WERI-Rb-1 (cell line): ENCODE measurements around the gene GRIN1.

Source experiments
- DNase-seq: peaks from one replicate; pipeline ENCODE4 v3.0.0-alpha.2; 2020
- H3K27ac ChIP-seq: fragments of 250-450 bp; sonication (Bioruptor Pico); 2 replicates; pipeline ENCODE4 v1.5.1; 2020; ENCODE audit warnings: mild to moderate bottlenecking, moderate library complexity
- H3K27me3 ChIP-seq: fragments of 250-450 bp; sonication (Bioruptor Pico); 2 replicates; pipeline ENCODE4 v1.5.1; 2021; ENCODE audit warnings: mild to moderate bottlenecking, low read depth, moderate library complexity; ENCODE audit not compliant: insufficient read depth, severe bottlenecking
- H3K36me3 ChIP-seq: fragments of 250-450 bp; sonication (Bioruptor Pico); 2 replicates; pipeline ENCODE4 v1.5.1; 2020; ENCODE audit warnings: mild to moderate bottlenecking, moderate library complexity
- H3K4me3 ChIP-seq: 2 replicates; pipeline ENCODE4 v1.5.1; 2011; ENCODE audit warnings: low read depth, mild to moderate bottlenecking, control low read depth, low read length
- H3K9me3 ChIP-seq: fragments of 250-450 bp; sonication (Bioruptor Pico); 2 replicates; pipeline ENCODE4 v1.5.1; 2021; ENCODE audit warnings: mild to moderate bottlenecking, moderate library complexity; ENCODE audit not compliant: severe bottlenecking
- CTCF ChIP-seq: IDR thresholded peaks from 2 replicates; pipeline ENCODE4 v1.5.1; 2011; ENCODE audit warnings: low read depth, mild to moderate bottlenecking, control low read depth, inconsistent platforms, low read length

GRIN1 gene

GRCh38 chr9:137193771-137194170, 54.8 kb downstream of the GRIN1 start:
- no peak for TF ChIP-seq CTCF

GRCh38 chr9:137194388-137194787, 55.4 kb downstream of the GRIN1 start:
- peak overlapping the region; percentile 77 for H3K27ac ChIP-seq
- DNase-seq, result peak; percentile 52
- H3K27me3 ChIP-seq, result no peaks in the 10 kb centered on the region
- TF ChIP-seq CTCF, result no peak
- peaks cover 4% of the 10 kb centered on the region; the same call in 1 of the 2 replicates for H3K36me3 ChIP-seq
- H3K4me3 ChIP-seq, result no peak overlapping the region
- no peaks in the 10 kb centered on the region for H3K9me3 ChIP-seq

More at GRCh38 chr9:137193771-137194170, 54.8 kb downstream of the GRIN1 start:
- Histone ChIP-seq H3K27ac (peak overlapping the region; percentile 77), H3K27me3 (no peaks in the 10 kb centered on the region), H3K4me3 (no peak overlapping the region), H3K9me3 (no peaks in the 10 kb centered on the region), H3K36me3 (peaks cover 4% of the 10 kb centered on the region; the same call in 1 of the 2 replicates)
- no peak for DNase-seq

- Histone ChIP-seq H3K9me3 (no peaks in the 10 kb centered on the region), H3K4me3 (no peak overlapping the region), H3K27me3 (no peaks in the 10 kb centered on the region), H3K27ac (peak overlapping the region; percentile 77), H3K36me3 (peaks cover 3% of the 10 kb centered on the region; the same call in 1 of the 2 replicates)
- peak; percentile 30 for DNase-seq
- TF ChIP-seq CTCF, result no peak
These were observed 56.0 kb downstream of the GRIN1 start for GRCh38 chr9:137194909-137195308.

GRCh38 chr9:137195525-137196220, 56.7 kb downstream of the GRIN1 start:
- Histone ChIP-seq H3K9me3 (no peaks in the 10 kb centered on the region), H3K27ac (peak overlapping the region; percentile 77), H3K4me3 (no peak overlapping the region), H3K27me3 (no peaks in the 10 kb centered on the region), H3K36me3 (no peaks in the 10 kb centered on the region; the same call in 1 of the 2 replicates)
- no peak for TF ChIP-seq CTCF
- DNase-seq, result peak; percentile 54

- Histone ChIP-seq H3K27me3 (no peaks in the 10 kb centered on the region), H3K4me3 (no peak overlapping the region), H3K9me3 (no peaks in the 10 kb centered on the region), H3K36me3 (no peaks in the 10 kb centered on the region), H3K27ac (no peak overlapping the region)
- no peak for TF ChIP-seq CTCF
- no peak for DNase-seq
These were observed 59.3 kb downstream of the GRIN1 start for GRCh38 chr9:137198051-137198901.
